HL-60 (cell line): ENCODE results near the gene MARCHF10.

Experiments
- DNase-seq, 2 experiments: peaks; one replicate each; pipeline ENCODE4 v3.0.0-alpha.2; 2010 to 2020; ENCODE audit warnings: low read depth in 1 of 2, low spot score in 1 of 2
- H3K27ac ChIP-seq: fragments of 250-450 bp; sonication (Bioruptor Pico); replicated peaks from 2 replicates; pipeline ENCODE4 v1.5.1; 2020; ENCODE audit warnings: mild to moderate bottlenecking, moderate library complexity
- H3K27me3 ChIP-seq: fragments of 250-450 bp; sonication (Bioruptor Pico); 2 replicates; pipeline ENCODE4 v1.5.1; 2021; ENCODE audit warnings: mild to moderate bottlenecking, moderate library complexity; ENCODE audit not compliant: insufficient read depth, poor library complexity, severe bottlenecking
- H3K4me3 ChIP-seq: replicated peaks from 2 replicates; pipeline ENCODE4 v1.5.1; 2011; ENCODE audit warnings: mild to moderate bottlenecking, control low read depth, low read length; ENCODE audit not compliant: insufficient read depth
- GABPA ChIP-seq: IDR thresholded peaks from 2 replicates; pipeline ENCODE4 v1.6.1; 2012; ENCODE audit warnings: low read depth
- POLR2AphosphoS5 ChIP-seq: IDR thresholded peaks from 2 replicates; pipeline ENCODE4 v1.6.1; 2012; ENCODE audit warnings: low read depth
- REST ChIP-seq: IDR thresholded peaks from 2 replicates; pipeline ENCODE4 v1.6.1; 2012; ENCODE audit warnings: low read depth; ENCODE audit not compliant: insufficient replicate concordance
- SPI1 ChIP-seq: IDR thresholded peaks from 2 replicates; pipeline ENCODE4 v1.6.1; 2012; ENCODE audit warnings: low read depth, mild to moderate bottlenecking, borderline replicate concordance
- TF ChIP-seq, protein P1 (sequence below): IDR thresholded peaks from one replicate; pipeline ENCODE4 v1.5.1; 2011; ENCODE audit warnings: low read length, control low read depth, inconsistent platforms; ENCODE audit not compliant: insufficient read depth

MARCHF10 gene

DNA sequence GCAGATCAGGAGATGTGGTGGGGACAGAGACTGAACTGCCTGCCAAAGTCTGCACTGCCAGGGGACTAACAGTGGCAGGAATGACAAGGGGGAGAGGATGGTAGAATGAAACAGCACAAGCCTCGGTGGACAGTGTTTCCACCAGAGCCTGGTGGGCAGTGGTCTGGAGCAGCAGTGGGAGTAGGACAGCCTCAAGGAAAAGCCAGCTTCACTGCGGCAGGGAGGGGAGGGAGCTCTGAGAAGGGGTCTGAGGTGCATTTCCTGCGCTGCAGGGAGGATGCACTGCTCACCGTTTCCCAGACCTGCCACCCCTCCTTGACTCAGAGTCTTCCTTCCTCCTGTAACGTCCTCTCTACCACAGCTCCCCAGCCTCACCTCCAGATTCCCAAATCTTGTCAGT, 33.8 kb downstream of the MARCHF10 start:
- Histone ChIP-seq H3K27ac (no peak overlapping the region), H3K27me3 (no peaks in the 10 kb centered on the region), H3K4me3 (no peak overlapping the region)
- no peak for DNase-seq
- no peak for TF ChIP-seq GABPA

GRCh38 chr17:62767997-62768396, 40.1 kb downstream of the MARCHF10 start:
- Histone ChIP-seq H3K27me3 (no peaks in the 10 kb centered on the region), H3K4me3 (no peak overlapping the region), H3K27ac (no peak overlapping the region)
- TF ChIP-seq POLR2AphosphoS5 = no peak
- TF ChIP-seq, protein P1, sequence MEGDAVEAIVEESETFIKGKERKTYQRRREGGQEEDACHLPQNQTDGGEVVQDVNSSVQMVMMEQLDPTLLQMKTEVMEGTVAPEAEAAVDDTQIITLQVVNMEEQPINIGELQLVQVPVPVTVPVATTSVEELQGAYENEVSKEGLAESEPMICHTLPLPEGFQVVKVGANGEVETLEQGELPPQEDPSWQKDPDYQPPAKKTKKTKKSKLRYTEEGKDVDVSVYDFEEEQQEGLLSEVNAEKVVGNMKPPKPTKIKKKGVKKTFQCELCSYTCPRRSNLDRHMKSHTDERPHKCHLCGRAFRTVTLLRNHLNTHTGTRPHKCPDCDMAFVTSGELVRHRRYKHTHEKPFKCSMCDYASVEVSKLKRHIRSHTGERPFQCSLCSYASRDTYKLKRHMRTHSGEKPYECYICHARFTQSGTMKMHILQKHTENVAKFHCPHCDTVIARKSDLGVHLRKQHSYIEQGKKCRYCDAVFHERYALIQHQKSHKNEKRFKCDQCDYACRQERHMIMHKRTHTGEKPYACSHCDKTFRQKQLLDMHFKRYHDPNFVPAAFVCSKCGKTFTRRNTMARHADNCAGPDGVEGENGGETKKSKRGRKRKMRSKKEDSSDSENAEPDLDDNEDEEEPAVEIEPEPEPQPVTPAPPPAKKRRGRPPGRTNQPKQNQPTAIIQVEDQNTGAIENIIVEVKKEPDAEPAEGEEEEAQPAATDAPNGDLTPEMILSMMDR = no peak
- TF ChIP-seq GABPA = no peak
- no peak for TF ChIP-seq REST
- TF ChIP-seq SPI1 = no peak
- no peak for DNase-seq

DNA sequence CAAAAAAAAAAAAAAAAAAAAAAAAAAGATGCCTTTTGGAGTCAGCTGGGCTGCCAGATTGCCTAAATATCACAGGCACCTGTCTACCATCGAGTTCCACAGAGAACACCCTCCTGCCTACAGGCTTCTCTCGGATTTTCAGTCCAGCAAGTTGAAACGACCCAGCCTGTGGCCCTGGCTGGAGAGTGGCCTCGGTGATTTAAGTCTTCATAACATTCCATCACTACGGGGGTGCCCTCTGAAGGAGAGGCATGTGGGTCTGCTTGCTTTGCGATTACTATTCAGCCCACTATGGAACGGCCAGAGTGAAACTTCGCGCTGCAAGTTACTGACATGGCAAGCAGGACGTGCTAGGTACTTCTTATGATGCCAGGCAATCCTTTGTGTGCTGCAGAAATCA, 42.8 kb downstream of the MARCHF10 start:
- no peaks in the 10 kb centered on the region for H3K27me3 ChIP-seq
- H3K27ac ChIP-seq = no peak overlapping the region
- no peak for DNase-seq
- no peak overlapping the region for H3K4me3 ChIP-seq
- no peak for TF ChIP-seq POLR2AphosphoS5
- no peak for TF ChIP-seq GABPA
- TF ChIP-seq, protein P1 = no peak
- TF ChIP-seq REST = no peak
- no peak for TF ChIP-seq SPI1

GRCh38 chr17:62763891-62764600, 44.1 kb downstream of the MARCHF10 start:
- TF ChIP-seq SPI1 (no peak), REST (no peak), POLR2AphosphoS5 (no peak), GABPA (no peak)
- TF ChIP-seq, protein P1 = no peak

More at GRCh38 chr17:62763891-62764600, 44.1 kb downstream of the MARCHF10 start:
- H3K4me3 ChIP-seq = no peak overlapping the region
- no peak for DNase-seq
- H3K27me3 ChIP-seq = peaks cover 8% of the 10 kb centered on the region
- H3K27ac ChIP-seq = no peak overlapping the region
